ENCODE measurements around the gene HECTD4. TPM values are rescaled to one million over a fixed set of nuclear protein-coding genes. Genes with fewer than 3 reads are reported as not detected.
A peak's percentile ranks its signal among the peaks of the same experiment; 100 is the strongest.
"Not testable (repeated sequence)": the region's sequence is repeated elsewhere in the genome, so short reads cannot be mapped to it uniquely, and the experiment has no call there.

HECTD4 gene
- total RNA-seq, 2 experiments from 2014 or later: 39.3 to 47.8 TPM

- ATAC-seq (peak; percentile 27), DNase-seq (peak; percentile 54)
- not testable (repeated sequence) for H3K27me3 Mint-ChIP-seq (ENCODE audit: low read depth); H3K9me3 Mint-ChIP-seq (ENCODE audit: insufficient read depth)
- peak overlapping the region; percentile 74 for H3K27ac Mint-ChIP-seq
- peaks cover 71% of the 10 kb centered on the region for H3K36me3 Mint-ChIP-seq (ENCODE audit: low read depth)
- peaks cover 27% of the 10 kb centered on the region for H3K4me1 Mint-ChIP-seq (ENCODE audit: low read depth)
- POLR2A ChIA-PET: interaction anchor here (0.8 to 1.2 kb wide), 4 partner anchors 27 to 49 kb away, joined by 3 to 5 read pairs (median 4); no protein-coding TSS in a partner anchor
- peak overlapping the region; percentile 34 for H3K4me3 Mint-ChIP-seq
- CTCF ChIA-PET: interaction anchor here (1.1 to 1.3 kb wide), 2 partner anchors 26 to 228 kb away, joined by 3 read pairs; no protein-coding TSS in a partner anchor
Measured at GRCh38 chr12:112158461-112159145, 223.6 kb downstream of the HECTD4 start.

- H3K4me3 Mint-ChIP-seq: no peak overlapping the region
- DNase-seq: no peak
- ATAC-seq: no peak
- CTCF ChIA-PET: interaction anchor here (1.5 kb wide), 1 partner anchor 44 kb away, joined by 4 read pairs; no protein-coding TSS in a partner anchor
- H3K9me3 Mint-ChIP-seq (ENCODE audit: insufficient read depth): peaks cover 6% of the 10 kb centered on the region
- POLR2A ChIA-PET: no interaction called here
- H3K36me3 Mint-ChIP-seq (ENCODE audit: low read depth): peaks cover 75% of the 10 kb centered on the region
- H3K27me3 Mint-ChIP-seq (ENCODE audit: low read depth): no peaks in the 10 kb centered on the region
- H3K27ac Mint-ChIP-seq: no peak overlapping the region
- H3K4me1 Mint-ChIP-seq (ENCODE audit: low read depth): peaks cover 18% of the 10 kb centered on the region
Measured at GRCh38 chr12:112153893-112154219, 228.4 kb downstream of the HECTD4 start.

GRCh38 chr12:112153181-112153892 lies 228.9 kb downstream of the HECTD4 start:
- ChIA-PET POLR2A (interaction anchor here (1.0 kb wide), 1 partner anchor 21 kb away, joined by 4 read pairs; no protein-coding TSS in a partner anchor), CTCF (interaction anchor here (1.5 kb wide), 1 partner anchor 45 kb away, joined by 4 read pairs; no protein-coding TSS in a partner anchor)
- ATAC-seq (no peak), DNase-seq (no peak)
- Mint-ChIP-seq H3K4me1 (ENCODE audit: low read depth) (peaks cover 13% of the 10 kb centered on the region), H3K27me3 (ENCODE audit: low read depth) (no peaks in the 10 kb centered on the region), H3K4me3 (no peak overlapping the region), H3K27ac (peak overlapping the region; percentile 62), H3K36me3 (ENCODE audit: low read depth) (peaks cover 75% of the 10 kb centered on the region), H3K9me3 (ENCODE audit: insufficient read depth) (peaks cover 6% of the 10 kb centered on the region)

- H3K9me3 Mint-ChIP-seq (ENCODE audit: insufficient read depth): no peaks in the 10 kb centered on the region
- peaks cover 69% of the 10 kb centered on the region for H3K36me3 Mint-ChIP-seq (ENCODE audit: low read depth)
- ChIA-PET POLR2A (interaction anchor here (1.1 kb wide), 1 partner anchor 132 kb away, joined by 3 read pairs; no protein-coding TSS in a partner anchor), CTCF (interaction anchor here (0.8 kb wide), 1 partner anchor 19 kb away, joined by 5 read pairs; no protein-coding TSS in a partner anchor)
- no peaks in the 10 kb centered on the region for H3K27me3 Mint-ChIP-seq (ENCODE audit: low read depth)
- DNase-seq: no peak
- H3K4me1 Mint-ChIP-seq (ENCODE audit: low read depth): no peaks in the 10 kb centered on the region
- no peak overlapping the region for H3K27ac Mint-ChIP-seq
- H3K4me3 Mint-ChIP-seq: no peak overlapping the region
- ATAC-seq: no peak
Measured at GRCh38 chr12:112151766-112152541, 230.3 kb downstream of the HECTD4 start.

GRCh38 chr12:112149596-112149995 lies 232.6 kb downstream of the HECTD4 start:
- ATAC-seq (no peak), DNase-seq (no peak)
- peaks cover 66% of the 10 kb centered on the region for H3K36me3 Mint-ChIP-seq (ENCODE audit: low read depth)
- CTCF ChIA-PET: no interaction called here
- H3K9me3 Mint-ChIP-seq (ENCODE audit: insufficient read depth): no peaks in the 10 kb centered on the region
- no peaks in the 10 kb centered on the region for H3K27me3 Mint-ChIP-seq (ENCODE audit: low read depth)
- H3K27ac Mint-ChIP-seq: no peak overlapping the region
- H3K4me3 Mint-ChIP-seq: no peak overlapping the region
- POLR2A ChIA-PET: no interaction called here
- H3K4me1 Mint-ChIP-seq (ENCODE audit: low read depth): no peaks in the 10 kb centered on the region

- CTCF ChIA-PET: no interaction called here
- H3K4me1 Mint-ChIP-seq (ENCODE audit: low read depth): no peaks in the 10 kb centered on the region
- no peak overlapping the region for H3K27ac Mint-ChIP-seq
- POLR2A ChIA-PET: interaction anchor here (0.9 kb wide), 1 partner anchor 23 kb away, joined by 3 read pairs; the partner anchor contains the start of gene TRAFD1
- no peaks in the 10 kb centered on the region for H3K27me3 Mint-ChIP-seq (ENCODE audit: low read depth)
- peaks cover 62% of the 10 kb centered on the region for H3K36me3 Mint-ChIP-seq (ENCODE audit: low read depth)
- ATAC-seq (no peak), DNase-seq (no peak)
- H3K9me3 Mint-ChIP-seq (ENCODE audit: insufficient read depth): no peaks in the 10 kb centered on the region
- no peak overlapping the region for H3K4me3 Mint-ChIP-seq
Measured at GRCh38 chr12:112148031-112148513, 234.2 kb downstream of the HECTD4 start.

- DNase-seq (no peak), ATAC-seq (no peak)
- Mint-ChIP-seq H3K27ac (peak overlapping the region; percentile 2), H3K36me3 (ENCODE audit: low read depth) (peaks cover 57% of the 10 kb centered on the region), H3K27me3 (ENCODE audit: low read depth) (no peaks in the 10 kb centered on the region), H3K4me1 (ENCODE audit: low read depth) (no peaks in the 10 kb centered on the region), H3K9me3 (ENCODE audit: insufficient read depth) (no peaks in the 10 kb centered on the region), H3K4me3 (no peak overlapping the region)
- POLR2A ChIA-PET: no interaction called here
- CTCF ChIA-PET: no interaction called here
Measured at GRCh38 chr12:112146123-112146522, 236.1 kb downstream of the HECTD4 start.

GRCh38 chr12:112140728-112141127 lies 241.5 kb downstream of the HECTD4 start:
- no peaks in the 10 kb centered on the region for H3K27me3 Mint-ChIP-seq (ENCODE audit: low read depth)
- no peaks in the 10 kb centered on the region for H3K9me3 Mint-ChIP-seq (ENCODE audit: insufficient read depth)
- DNase-seq (no peak), ATAC-seq (no peak)
- CTCF ChIA-PET: no interaction called here
- H3K36me3 Mint-ChIP-seq (ENCODE audit: low read depth): peaks cover 45% of the 10 kb centered on the region
- H3K4me3 Mint-ChIP-seq: no peak overlapping the region
- POLR2A ChIA-PET: no interaction called here
- peak overlapping the region; percentile 1 for H3K27ac Mint-ChIP-seq
- H3K4me1 Mint-ChIP-seq (ENCODE audit: low read depth): no peaks in the 10 kb centered on the region

- ATAC-seq (no peak), DNase-seq (no peak)
- ChIA-PET POLR2A (no interaction called here), CTCF (no interaction called here)
- Mint-ChIP-seq H3K27me3 (ENCODE audit: low read depth) (no peaks in the 10 kb centered on the region), H3K4me1 (ENCODE audit: low read depth) (peaks cover 24% of the 10 kb centered on the region), H3K4me3 (no peak overlapping the region), H3K36me3 (ENCODE audit: low read depth) (peaks cover 34% of the 10 kb centered on the region), H3K9me3 (ENCODE audit: insufficient read depth) (no peaks in the 10 kb centered on the region), H3K27ac (no peak overlapping the region)
Measured at GRCh38 chr12:112134731-112135130, 247.5 kb downstream of the HECTD4 start.

GRCh38 chr12:112133418-112133817 lies 248.8 kb downstream of the HECTD4 start:
- Mint-ChIP-seq H3K27ac (no peak overlapping the region), H3K36me3 (ENCODE audit: low read depth) (peaks cover 35% of the 10 kb centered on the region), H3K4me3 (no peak overlapping the region), H3K4me1 (ENCODE audit: low read depth) (peaks cover 34% of the 10 kb centered on the region), H3K27me3 (ENCODE audit: low read depth) (no peaks in the 10 kb centered on the region), H3K9me3 (ENCODE audit: insufficient read depth) (no peaks in the 10 kb centered on the region)
- ChIA-PET CTCF (interaction anchor here (0.8 to 3.8 kb wide), 7 partner anchors 9 to 64 kb away, joined by 3 to 21 read pairs (median 3); partner anchors contain the start of gene NAA25), POLR2A (interaction anchor here (1.1 to 1.4 kb wide), 3 partner anchors 25 to 285 kb away, joined by 3 to 6 read pairs (median 4); partner anchors contain the start of genes NAA25 and PTPN11)
- DNase-seq (no peak), ATAC-seq (no peak)

- no peak for ATAC-seq
- Mint-ChIP-seq H3K27ac (no peak overlapping the region), H3K36me3 (ENCODE audit: low read depth) (peaks cover 38% of the 10 kb centered on the region), H3K4me1 (ENCODE audit: low read depth) (peaks cover 50% of the 10 kb centered on the region), H3K4me3 (peak overlapping the region; percentile 56), H3K27me3 (ENCODE audit: low read depth) (no peaks in the 10 kb centered on the region), H3K9me3 (ENCODE audit: insufficient read depth) (no peaks in the 10 kb centered on the region)
- CTCF ChIA-PET: interaction anchor here (1.0 to 4.0 kb wide), 7 partner anchors 8 to 256 kb away, joined by 3 to 21 read pairs (median 7); partner anchors contain the start of genes ERP29, NAA25 and TMEM116
- no peak for DNase-seq
- POLR2A ChIA-PET: interaction anchor here (0.6 to 4.3 kb wide), 5 partner anchors 21 to 1262 kb away, joined by 3 to 51 read pairs (median 4); partner anchors contain the start of genes ERP29, NAA25 and TMEM116
Measured at GRCh38 chr12:112131686-112132085, 250.5 kb downstream of the HECTD4 start.

Data from activated CD8-positive, alpha-beta T cell treated with anti-CD3 and anti-CD28 coated beads, Interleukin-2, amount 10 ng/mL, durations not matched to agents 7 days and 5 days (primary cell).